Motor neuron (in vitro differentiated cells): ENCODE results near the gene HIPK2. TPM values are rescaled to one million over a fixed set of nuclear protein-coding genes. Genes with fewer than 3 reads are reported as not detected.

ENCODE experiments used
- ATAC-seq, 8 experiments: fragments of 200-7000 bp; cut with Tn5 transposase; replicated peaks in 6 of 8; 2 replicates each; pipeline ENCODE4 v1.8.0; 2021; ENCODE audit warnings: mild to moderate bottlenecking in 8 of 8, moderate library complexity in 8 of 8
- H3K27ac ChIP-seq, 2 donors: fragments of 250-450 bp; sonication (Bioruptor Pico); 2 replicates each; pipeline ENCODE4 v1.9.0; 2021; ENCODE audit warnings: antibody characterized with exemption in 2 of 2, mild to moderate bottlenecking in 2 of 2, moderate library complexity in 1 of 2
- H3K4me1 ChIP-seq, 2 donors: fragments of 250-450 bp; sonication (Bioruptor Pico); replicated peaks in 1 of 2; 2 replicates each; pipeline ENCODE4 v1.6.1; 2021; ENCODE audit warnings: antibody characterized with exemption in 2 of 2, mild to moderate bottlenecking in 2 of 2, moderate library complexity in 1 of 2
- H3K4me3 ChIP-seq, 5 donors: fragments of 250-450 bp; sonication (Bioruptor Pico); 2 replicates each; pipeline ENCODE4 v1.9.0; 2021; ENCODE audit warnings: antibody characterized with exemption in 5 of 5, mild to moderate bottlenecking in 5 of 5, moderate library complexity in 4 of 5
- WGBS, 10 experiments: fragments of 450-650 bp; shearing (Covaris generic); methylation state at CpG; one replicate each; pipeline ENCODE4 v1.0.0; 2022; 5-methylcytosine and 5-hydroxymethylcytosine counted together
- in situ Hi-C, 9 experiments: fragments of 400-800 bp; cut with MboI; loops; one replicate each; pipeline ENCODE4 v1.15.0; 2021; ENCODE audit warnings: low sequenced_read_pairs in 9 of 9, low pct_unique_long_range_greater_than_20kb in 2 of 9; ENCODE audit not compliant: unreplicated experiment in 9 of 9
- total RNA-seq, 8 experiments: library from RNA; unstranded; fragments of 300-600 nt; gene quantifications; 2 replicates each; pipeline versions ENCODE4 v1.2.3 to v1.2.4, GENCODE V29; 2022

HIPK2 gene
- total RNA-seq, 8 experiments from 2014 or later: 2.0 to 34.9 (median 15.8) TPM

- no peak for ATAC-seq
- Histone ChIP-seq H3K4me3 (no peak overlapping the region), H3K27ac (no peak overlapping the region), H3K4me1 (peaks cover 4 to 6% of the 10 kb centered on the region in 2 donors)
- in situ Hi-C loops: loop anchor here in 4 of 9 experiments (25.0 kb wide), 1 partner anchor 381 kb away; no protein-coding TSS in a partner anchor
- WGBS, 10 experiments: 73 to 100% (median 90%) methylated on average over 1 to 4 of the region's 5 CpGs; no CpG with 5 or more reads in 1 of the 10 experiments
Measured at GRCh38 chr7:139631520-139632031, 146.2 kb downstream of the HIPK2 start.

GRCh38 chr7:139630643-139631519, 146.9 kb downstream of the HIPK2 start:
- peak in 1 of 8 experiments; percentile 27 for ATAC-seq
- H3K4me1 ChIP-seq: peaks cover 4 to 6% of the 10 kb centered on the region in 2 donors
- in situ Hi-C loops: loop anchor here in 4 of 9 experiments (25.0 kb wide), 1 partner anchor 381 kb away; no protein-coding TSS in a partner anchor
- no peak overlapping the region for H3K4me3 ChIP-seq
- 77 to 96% (median 92%) methylated on average over 5 to 10 of the region's 19 CpGs for WGBS, 10 experiments
- no peak overlapping the region for H3K27ac ChIP-seq

GRCh38 chr7:139629392-139630082, 148.3 kb downstream of the HIPK2 start:
- peak in 1 of 8 experiments; percentile 52 for ATAC-seq
- no peak overlapping the region for H3K4me3 ChIP-seq
- in situ Hi-C loops: loop anchor here in 4 of 9 experiments (25.0 kb wide), 1 partner anchor 383 kb away; no protein-coding TSS in a partner anchor
- 11 to 100% (median 94%) methylated on average over 1 to 4 of the region's 4 CpGs; no CpG with 5 or more reads in 4 of the 10 experiments for WGBS, 10 experiments
- H3K27ac ChIP-seq: no peak overlapping the region
- H3K4me1 ChIP-seq: peaks cover 4 to 6% of the 10 kb centered on the region in 2 donors

- no peak overlapping the region for H3K27ac ChIP-seq
- in situ Hi-C loops: loop anchor here in 4 of 9 experiments (25.0 kb wide), 1 partner anchor 384 kb away; no protein-coding TSS in a partner anchor
- ATAC-seq: peak in 1 of 8 experiments; percentile 67
- peaks cover 4 to 6% of the 10 kb centered on the region in 2 donors for H3K4me1 ChIP-seq
- WGBS, 10 experiments: 75 to 100% (median 89%) methylated on average over 1 to 4 of the region's 4 CpGs; no CpG with 5 or more reads in 1 of the 10 experiments
- H3K4me3 ChIP-seq: no peak overlapping the region
Measured at GRCh38 chr7:139627831-139628230, 150.0 kb downstream of the HIPK2 start.

- WGBS, 10 experiments: 88 to 100% methylated on average over 1 of the region's 1 CpG; no CpG with 5 or more reads in 8 of the 10 experiments
- Histone ChIP-seq H3K27ac (peak overlapping the region in 1 of 2 donors; percentile 20), H3K4me1 (peaks cover 4 to 6% of the 10 kb centered on the region in 2 donors), H3K4me3 (no peak overlapping the region)
- in situ Hi-C loops: loop anchor here in 4 of 9 experiments (25.0 kb wide), 1 partner anchor 385 kb away; no protein-coding TSS in a partner anchor
- ATAC-seq: peak in 3 of 8 experiments; percentile 15 to 54 (median 27)
Measured at GRCh38 chr7:139626817-139627216, 151.0 kb downstream of the HIPK2 start.

GRCh38 chr7:139623518-139623917, 154.3 kb downstream of the HIPK2 start:
- WGBS, 10 experiments: 80 to 100% (median 93%) methylated on average over 1 to 4 of the region's 4 CpGs; no CpG with 5 or more reads in 4 of the 10 experiments
- no peak for ATAC-seq
- no peak overlapping the region for H3K4me3 ChIP-seq
- in situ Hi-C loops: loop anchor here in 1 of 9 experiments (25.0 kb wide), 1 partner anchor 389 kb away; no protein-coding TSS in a partner anchor
- H3K4me1 ChIP-seq: peaks cover 0 to 6% of the 10 kb centered on the region in 2 donors
- no peak overlapping the region for H3K27ac ChIP-seq

- peak in 4 of 8 experiments; percentile 45 to 65 (median 60) for ATAC-seq
- Histone ChIP-seq H3K27ac (no peak overlapping the region), H3K4me3 (no peak overlapping the region), H3K4me1 (no peaks in the 10 kb centered on the region)
- in situ Hi-C loops: loop anchor here in 1 of 9 experiments (25.0 kb wide), 1 partner anchor 391 kb away; no protein-coding TSS in a partner anchor
- WGBS, 10 experiments: 52 to 95% (median 77%) methylated on average over 2 to 10 of the region's 10 CpGs; no CpG with 5 or more reads in 2 of the 10 experiments
Measured at GRCh38 chr7:139620676-139621344, 157.0 kb downstream of the HIPK2 start.

GRCh38 chr7:139619367-139619657, 158.5 kb downstream of the HIPK2 start:
- in situ Hi-C loops: loop anchor here in 1 of 9 experiments (25.0 kb wide), 1 partner anchor 393 kb away; no protein-coding TSS in a partner anchor
- H3K4me3 ChIP-seq: no peak overlapping the region
- 80 to 86% methylated on average over 1 of the region's 1 CpG; no CpG with 5 or more reads in 8 of the 10 experiments for WGBS, 10 experiments
- no peak overlapping the region for H3K27ac ChIP-seq
- no peaks in the 10 kb centered on the region for H3K4me1 ChIP-seq
- ATAC-seq: peak in 3 of 8 experiments; percentile 74 to 88 (median 85)

- 50 to 100% (median 80%) methylated on average over 1 to 5 of the region's 10 CpGs; no CpG with 5 or more reads in 4 of the 10 experiments for WGBS, 10 experiments
- Histone ChIP-seq H3K4me3 (no peak overlapping the region), H3K4me1 (peaks cover 0 to 4% of the 10 kb centered on the region in 2 donors), H3K27ac (no peak overlapping the region)
- in situ Hi-C loops: loop anchor here in 1 of 9 experiments (25.0 kb wide), 1 partner anchor 394 kb away; no protein-coding TSS in a partner anchor
- ATAC-seq: peak in 3 of 8 experiments; percentile 59 to 80 (median 70)
Measured at GRCh38 chr7:139618482-139619366, 159.1 kb downstream of the HIPK2 start.

GRCh38 chr7:139617074-139617473, 160.7 kb downstream of the HIPK2 start:
- no peak overlapping the region for H3K4me3 ChIP-seq
- no peak for ATAC-seq
- H3K27ac ChIP-seq: no peak overlapping the region
- WGBS, 10 experiments: 17 to 100% (median 65%) methylated on average over 1 of the region's 1 CpG; no CpG with 5 or more reads in 2 of the 10 experiments
- in situ Hi-C loops: loop anchor here in 1 of 9 experiments (25.0 kb wide), 1 partner anchor 395 kb away; no protein-coding TSS in a partner anchor
- peaks cover 0 to 6% of the 10 kb centered on the region in 2 donors for H3K4me1 ChIP-seq

GRCh38 chr7:139614886-139615285, 162.9 kb downstream of the HIPK2 start:
- Histone ChIP-seq H3K27ac (no peak overlapping the region), H3K4me1 (peaks cover 0 to 6% of the 10 kb centered on the region in 2 donors), H3K4me3 (no peak overlapping the region)
- ATAC-seq: no peak
- in situ Hi-C loops: loop anchor here in 1 of 9 experiments (25.0 kb wide), 1 partner anchor 397 kb away; no protein-coding TSS in a partner anchor
- WGBS, 10 experiments: 67 to 100% (median 100%) methylated on average over 1 to 5 of the region's 5 CpGs; no CpG with 5 or more reads in 5 of the 10 experiments
